Fibroblast of lung (primary cell): ENCODE results near the gene FBXO41.

Experiments used
- CTCF ChIP-seq, 2 donors: IDR thresholded peaks in 1 of 2; conservative IDR thresholded peaks in 1 of 2; 1 replicate in 1 of 2; 2 replicates in 1 of 2; pipeline ENCODE4 v1.5.1; 2011 to 2012; ENCODE audit warnings: low read length in 2 of 2, control low read depth in 1 of 2, inconsistent platforms in 1 of 2, low read depth in 1 of 2, mild to moderate bottlenecking in 1 of 2
- EZH2 ChIP-seq: IDR thresholded peaks from 2 replicates; pipeline ENCODE4 v1.5.1; 2012; ENCODE audit warnings: low read length, control low read depth, mild to moderate bottlenecking; ENCODE audit errors: missing control alignments

- TF ChIP-seq CTCF (conservative IDR thresholded peaks at IDR 0.05 in 1 of 2, IDR thresholded peaks at IDR 0.05 in 1 of 2; ENCODE audit: low read depth in 1 of 2, low read length in 2 of 2), result no peak
- TF ChIP-seq EZH2, result no peak
Measured at GRCh38 chr2:73233932-73234832, 50.1 kb downstream of the FBXO41 start, which contains the start of gene CCT7.
